GM21515 (cell line): ENCODE data around the gene TWF2.
A peak's percentile ranks its signal among the peaks of the same experiment; 100 is the strongest.

ENCODE experiments used
- ATAC-seq: cut with Tn5 transposase; IDR thresholded peaks from one replicate; pipeline ENCODE4 v1.9.1; 2021; ENCODE audit not compliant: unreplicated experiment

TWF2 gene

GRCh38 chr3:52259035-52259434 is 20.1 kb upstream of the TWF2 start:
- no peak for ATAC-seq

- no peak for ATAC-seq
These were observed 19.0 kb upstream of the TWF2 start for GRCh38 chr3:52257911-52258310.

DNA sequence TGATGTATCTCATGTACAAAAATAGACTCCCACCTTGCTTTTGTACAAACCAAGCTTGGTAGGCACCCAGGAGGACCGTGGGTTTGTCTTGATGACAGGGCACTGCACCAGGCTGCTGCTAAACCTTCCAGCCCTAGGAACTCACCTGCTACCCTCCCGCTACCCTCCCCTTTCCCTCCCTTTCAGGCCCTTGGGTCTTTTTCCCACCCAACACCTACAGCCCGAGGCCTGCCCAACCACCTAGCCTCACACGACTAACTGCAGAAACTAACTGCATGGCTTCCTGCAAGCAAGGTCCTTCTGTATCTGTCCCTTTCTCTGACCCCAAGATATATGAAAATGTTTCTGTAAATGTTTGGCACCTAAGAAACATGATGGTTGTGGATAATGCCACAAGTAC is 17.7 kb upstream of the TWF2 start:
- no peak for ATAC-seq

DNA sequence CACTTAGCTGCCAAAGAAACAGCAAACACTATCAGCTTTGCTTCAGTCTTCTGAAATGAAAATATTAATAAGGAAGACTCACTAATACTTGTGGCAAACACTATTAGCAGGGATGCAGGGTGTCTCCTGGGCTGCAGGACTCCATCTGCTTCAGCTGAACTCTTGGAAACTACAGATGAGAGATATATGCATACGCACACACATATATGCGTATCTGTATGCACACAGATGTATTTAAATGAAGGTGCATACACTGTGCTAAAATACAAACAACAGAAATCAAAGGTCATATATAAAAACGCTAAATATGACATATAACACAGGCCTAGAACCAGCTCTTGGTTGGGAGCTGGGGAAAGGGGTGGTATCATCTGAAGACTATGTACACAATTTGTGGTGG is 17.2 kb upstream of the TWF2 start:
- ATAC-seq = no peak

DNA sequence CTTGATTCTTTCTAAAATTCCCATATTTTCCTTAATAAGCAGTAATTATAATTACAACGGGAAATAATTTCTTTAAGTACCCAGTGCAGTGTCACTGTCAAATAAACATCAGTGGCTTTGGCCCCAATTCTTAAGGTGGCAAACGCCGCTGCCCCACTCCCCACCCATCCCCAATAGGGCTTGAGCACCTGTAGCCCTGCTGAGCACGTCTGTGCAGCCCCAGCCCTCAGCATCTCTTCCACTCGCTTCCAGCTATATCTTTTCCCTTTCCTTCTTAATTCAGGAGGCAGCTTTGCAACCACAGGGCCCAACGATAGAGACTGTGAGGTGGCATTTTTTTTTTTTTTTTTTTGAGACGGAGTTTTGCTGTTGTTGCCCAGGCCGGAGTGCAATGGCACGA is 15.7 kb upstream of the TWF2 start:
- no peak for ATAC-seq

DNA sequence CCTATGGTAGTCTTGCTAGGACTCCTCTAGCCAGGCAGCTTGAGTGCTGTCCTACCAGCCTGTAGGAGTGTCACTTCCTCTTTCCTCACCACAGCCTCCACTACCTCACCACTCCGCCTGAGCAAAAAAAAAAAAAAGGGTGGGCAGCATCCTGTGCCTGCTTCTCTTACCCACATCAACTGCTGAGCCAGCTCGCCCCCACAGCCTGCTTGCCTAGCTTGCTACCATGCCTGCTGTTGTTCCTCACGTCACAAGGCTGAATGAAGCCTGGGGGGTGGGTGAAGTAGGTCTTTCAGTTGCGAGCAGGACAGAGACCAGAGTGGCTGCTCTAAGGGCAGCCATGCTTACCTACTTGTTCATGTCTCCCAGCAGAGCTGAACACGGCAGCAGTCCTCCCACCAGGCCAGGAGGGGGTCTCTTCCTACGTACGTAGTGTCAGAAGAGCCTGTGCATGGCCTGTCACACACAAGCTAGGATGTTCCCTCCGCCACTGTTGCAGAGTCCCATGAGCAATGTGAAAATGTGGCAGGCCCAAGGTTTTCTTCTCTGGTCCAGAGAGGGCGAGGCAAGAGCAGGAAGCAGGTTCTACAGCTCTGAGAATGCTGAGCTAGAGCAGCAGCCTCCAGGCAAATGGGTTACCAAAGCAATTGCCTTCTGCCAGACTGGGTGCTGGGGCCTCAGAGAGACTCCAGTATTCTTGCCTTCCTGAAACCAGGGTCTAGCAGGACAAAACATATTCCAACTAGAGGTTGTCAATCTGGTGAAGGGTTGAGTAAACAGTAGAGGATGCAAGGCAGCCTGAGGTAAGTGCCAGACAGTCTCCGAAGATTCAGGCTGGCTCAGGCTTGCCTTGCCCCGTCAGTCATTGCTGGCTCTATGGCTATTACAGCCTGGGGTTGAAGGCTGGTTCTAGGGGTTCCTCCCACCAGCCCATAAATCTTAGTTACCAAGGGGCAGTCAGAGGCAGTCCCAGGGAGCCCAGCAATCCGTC is 14.7 kb upstream of the TWF2 start:
- ATAC-seq = peak; percentile 82

DNA sequence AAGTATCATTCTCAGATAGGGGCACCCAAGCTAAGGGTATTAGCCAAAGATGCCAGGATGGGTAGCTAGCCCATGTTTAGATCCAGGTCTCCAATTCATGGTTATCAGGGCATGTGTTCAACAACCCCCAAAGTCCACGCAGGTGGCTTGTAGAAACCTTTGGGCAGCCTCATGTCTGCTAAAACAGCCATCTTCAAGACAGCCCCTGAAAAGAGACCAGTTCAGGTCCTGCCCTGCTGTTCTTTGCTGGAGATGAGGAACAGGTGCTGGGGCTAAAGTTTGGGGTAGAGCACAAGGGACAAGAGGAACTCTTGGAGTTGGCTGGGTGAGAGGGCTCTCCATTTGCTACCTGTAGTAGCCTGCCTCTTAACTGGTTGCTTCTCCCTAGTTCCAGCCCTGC is 11.2 kb upstream of the TWF2 start:
- ATAC-seq = no peak

DNA sequence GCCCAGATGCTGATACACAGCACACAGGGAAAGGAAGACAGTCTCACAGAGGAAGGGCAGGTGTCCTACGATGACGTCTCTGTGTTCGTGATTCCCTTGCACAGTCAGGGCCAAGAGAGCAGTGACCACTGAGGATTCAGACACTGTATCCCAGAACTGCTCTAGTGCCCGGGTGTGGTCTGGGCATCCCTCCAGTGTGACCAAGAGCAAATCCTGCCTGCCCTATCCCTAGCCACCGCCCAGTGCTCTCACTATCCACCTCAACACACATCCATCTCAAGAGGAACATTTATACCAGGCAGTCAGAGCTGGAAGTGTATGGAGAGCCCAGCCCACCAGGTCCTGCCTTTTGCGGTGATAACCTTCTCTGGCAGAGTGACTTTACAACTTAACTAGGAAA is 10.7 kb upstream of the TWF2 start:
- ATAC-seq = no peak

GRCh38 chr3:52248816-52249547 is 10.0 kb upstream of the TWF2 start:
- ATAC-seq = no peak

DNA sequence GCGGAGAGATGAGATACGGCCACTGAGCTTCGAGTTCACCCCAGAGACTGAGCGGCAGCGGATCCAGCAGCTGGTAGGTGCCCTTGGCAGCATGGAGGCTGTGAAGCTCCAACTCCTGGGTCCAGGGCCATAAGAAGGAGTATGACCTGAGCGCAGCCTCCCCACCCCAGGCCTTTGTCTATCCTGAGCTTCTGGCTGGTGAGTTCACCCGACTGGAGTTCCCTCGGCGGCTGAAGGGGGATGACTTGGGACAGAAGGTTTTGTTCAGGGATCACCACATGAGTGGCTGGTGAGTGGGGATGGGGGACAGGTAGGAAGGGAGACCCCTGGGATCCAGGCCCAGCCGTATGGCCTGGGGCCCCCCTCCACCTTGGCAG is 9.2 kb upstream of the TWF2 start:
- ATAC-seq = no peak

DNA sequence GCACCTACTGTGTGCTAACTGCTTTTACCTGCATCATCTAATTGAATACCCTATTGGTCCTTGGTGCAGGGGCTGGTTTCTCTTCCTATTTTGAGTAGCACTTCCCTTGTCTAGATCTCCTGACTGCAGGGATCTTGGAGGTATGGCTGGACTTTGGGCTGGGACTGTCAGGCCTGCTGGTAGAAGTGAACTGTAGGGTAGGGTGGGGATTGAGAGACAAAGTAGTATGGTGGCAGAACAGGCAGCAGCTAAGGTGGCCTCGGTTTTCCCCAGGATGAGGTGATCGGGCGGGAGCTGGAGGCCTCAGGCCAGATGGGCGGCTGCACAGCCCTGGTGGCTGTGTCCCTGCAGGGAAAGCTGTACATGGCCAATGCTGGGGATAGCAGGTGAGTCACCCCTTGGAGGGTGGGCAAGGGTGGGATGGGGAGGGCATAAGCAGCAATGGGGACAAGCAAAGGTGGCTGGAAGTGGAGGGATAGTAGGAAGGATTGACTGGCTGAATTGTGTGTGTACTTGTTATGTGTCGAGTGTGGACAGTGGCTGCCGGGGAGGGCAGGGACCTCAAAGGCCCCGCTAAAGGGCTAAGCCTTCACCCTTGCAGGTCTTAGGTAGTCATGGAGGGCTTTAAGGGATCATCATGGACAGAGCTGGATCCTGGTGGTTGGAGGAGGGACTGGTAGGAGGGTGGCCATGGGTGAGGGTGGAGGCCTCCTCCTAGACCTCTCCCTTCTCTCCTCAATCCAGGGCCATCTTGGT is 8.6 kb upstream of the TWF2 start:
- no peak for ATAC-seq

DNA sequence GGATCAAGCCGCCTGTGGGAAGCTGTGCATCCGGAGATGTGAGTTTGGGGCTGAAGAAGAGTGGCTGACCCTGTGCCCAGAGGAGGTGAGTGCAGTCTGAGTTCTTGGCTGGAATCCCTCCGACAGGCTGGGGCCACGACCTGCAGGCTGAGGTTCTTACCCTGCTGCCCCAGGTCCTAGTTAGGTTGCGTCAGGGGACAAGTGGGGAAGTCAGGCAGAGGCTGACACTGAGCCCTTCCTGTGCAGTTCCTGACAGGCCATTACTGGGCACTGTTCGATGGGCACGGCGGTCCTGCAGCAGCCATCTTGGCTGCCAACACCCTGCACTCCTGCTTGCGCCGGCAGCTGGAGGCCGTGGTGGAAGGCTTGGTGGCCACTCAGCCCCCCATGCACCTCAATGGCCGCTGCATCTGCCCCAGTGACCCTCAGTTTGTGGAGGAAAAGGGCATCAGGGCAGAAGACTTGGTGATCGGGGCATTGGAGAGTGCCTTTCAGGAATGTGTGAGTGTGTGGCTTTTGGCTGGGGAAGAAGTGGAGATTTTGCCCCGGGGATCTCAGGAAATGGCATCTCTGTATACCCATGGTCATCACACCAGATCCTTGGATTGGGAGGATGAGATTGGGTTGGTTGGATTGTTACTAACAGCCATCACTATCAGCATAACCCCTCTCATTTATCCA is 7.9 kb upstream of the TWF2 start:
- no peak for ATAC-seq

DNA sequence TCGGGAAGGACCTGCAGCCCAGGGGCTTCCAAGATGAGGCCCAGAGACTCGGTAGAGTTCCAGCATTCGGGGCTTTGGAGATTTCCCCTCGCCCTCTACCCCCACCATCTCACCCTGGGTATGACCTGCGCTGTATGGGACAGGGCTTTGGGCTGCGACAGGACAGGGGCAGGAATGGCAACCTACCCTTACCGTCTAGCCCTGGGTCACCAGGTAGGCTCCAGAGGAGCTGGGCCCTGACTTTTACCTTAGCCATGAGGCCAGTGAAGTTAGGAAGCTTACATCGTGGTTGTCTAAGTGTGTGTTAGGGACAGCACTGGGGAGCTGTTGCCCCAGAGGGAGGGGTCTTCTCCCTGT is 7.3 kb upstream of the TWF2 start:
- ATAC-seq = no peak

GRCh38 chr3:52245322-52246263 is 6.6 kb upstream of the TWF2 start, which contains the start of gene PPM1M:
TSS of gene PPM1M (plus strand) at chr3:52245759. CDS start at chr3:52245825, 66 bp downstream.
- ATAC-seq = no peak

DNA sequence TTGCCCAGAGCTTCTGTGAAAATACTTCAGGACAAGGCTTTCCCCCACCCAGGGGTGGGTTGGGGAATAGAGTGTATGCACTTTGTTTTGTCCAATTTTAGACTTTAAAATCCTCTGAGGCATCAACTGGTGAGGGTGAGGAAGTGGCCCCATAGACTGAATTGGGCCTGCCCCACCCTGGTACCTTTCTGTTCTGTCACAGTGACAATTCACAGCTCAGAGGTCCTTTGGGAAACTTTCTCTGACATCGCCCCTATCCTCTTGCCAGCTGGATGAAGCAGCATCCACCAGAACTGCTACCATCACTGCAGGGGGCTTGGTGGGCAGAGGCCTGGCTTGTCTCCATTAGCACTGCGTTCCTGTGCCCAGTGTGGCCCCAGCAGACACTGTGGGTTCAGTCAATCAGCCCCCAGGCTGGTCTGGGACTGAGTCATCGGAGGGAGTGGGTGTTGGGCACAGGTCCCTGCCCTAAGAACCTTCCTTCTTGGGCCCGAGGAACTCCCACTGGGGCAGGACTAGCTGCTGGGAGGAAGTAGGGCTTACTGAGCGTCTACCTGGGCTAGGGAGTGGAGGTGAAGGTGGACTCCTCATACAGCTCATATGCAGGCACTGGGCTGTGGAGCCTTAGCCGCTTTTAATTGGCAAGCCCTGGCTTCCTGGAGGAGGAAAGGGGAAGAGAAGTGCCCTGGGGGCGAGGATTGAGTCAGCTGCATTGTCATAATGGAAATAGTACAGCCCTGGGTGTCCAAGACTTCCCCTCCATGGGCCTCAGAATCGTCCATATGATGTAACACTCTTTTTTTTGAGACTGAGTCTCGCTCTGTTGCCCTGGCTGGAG is 5.1 kb upstream of the TWF2 start:
- no peak for ATAC-seq

DNA sequence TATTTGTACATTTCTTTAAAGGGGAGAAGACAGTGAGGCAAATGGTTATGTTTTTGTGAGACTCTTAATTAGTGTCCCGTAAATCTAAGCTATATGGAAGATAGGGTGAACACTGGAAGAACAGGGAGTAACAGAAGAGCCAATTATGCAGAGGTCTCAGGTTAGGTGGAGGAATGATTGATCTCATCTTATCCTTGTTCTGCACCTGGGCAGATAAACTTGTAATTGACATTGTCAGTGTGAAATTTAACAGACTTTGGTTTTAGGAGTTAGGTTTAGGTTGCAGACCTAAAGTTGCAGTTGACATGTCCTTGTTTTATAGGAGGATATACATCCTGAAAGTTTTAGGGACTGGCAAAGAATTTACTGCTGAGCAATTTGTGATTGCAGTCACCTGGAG is 3.1 kb upstream of the TWF2 start:
- ATAC-seq = no peak

- ATAC-seq = no peak
These were observed 2.0 kb upstream of the TWF2 start for GRCh38 chr3:52240886-52241370.

DNA sequence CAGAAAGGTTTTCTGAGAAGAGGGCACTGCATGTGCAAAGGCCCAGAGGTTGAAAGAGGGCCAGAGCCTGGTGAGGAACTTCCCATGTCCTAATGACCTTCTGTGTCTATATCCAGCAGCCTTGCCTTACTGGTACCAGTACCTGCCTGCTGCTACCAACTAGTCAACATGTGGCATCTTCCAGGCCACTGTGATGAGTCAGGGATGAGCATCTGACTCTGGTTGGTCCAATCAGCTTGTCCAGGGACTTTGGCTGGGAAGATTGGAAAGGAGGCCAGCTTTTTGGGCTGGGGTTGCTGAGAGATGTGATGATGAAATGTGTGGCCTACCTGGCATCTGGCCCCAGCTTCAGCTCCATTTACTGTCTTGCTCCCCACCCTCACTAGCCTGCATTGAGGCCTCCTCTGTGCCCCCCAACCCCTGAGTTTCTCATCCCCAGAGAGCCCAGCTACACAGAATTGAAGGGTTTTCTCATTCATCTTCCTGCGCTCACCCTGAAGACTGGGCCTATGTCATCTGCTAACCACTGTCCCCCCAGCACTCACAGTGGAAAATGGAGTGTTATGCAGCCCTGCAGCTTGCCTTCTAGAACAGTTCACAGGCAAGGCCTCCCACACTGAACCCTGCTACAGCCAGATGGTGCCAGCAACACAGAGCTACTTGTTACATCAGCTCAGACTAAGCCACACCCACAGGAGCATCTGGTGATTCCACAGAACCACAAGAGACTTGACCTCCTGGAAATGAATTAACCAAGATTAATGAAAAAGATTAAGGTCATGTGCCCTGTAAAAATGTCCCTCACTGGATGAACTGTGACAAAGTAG is 1.3 kb upstream of the TWF2 start:
- ATAC-seq = no peak
